Spinal cord (tissue), 10 donors: Measurements from ENCODE around the gene EP300. TPM values are rescaled to one million over a fixed set of nuclear protein-coding genes. Genes with fewer than 3 reads are reported as not detected.
A peak's percentile ranks its signal among the peaks of the same experiment; 100 is the strongest.

ENCODE experiments used
- DNase-seq, 6 donors: peaks; one replicate each; pipeline versions ENCODE4 v3.0.0 to v3.0.0-alpha.2; 2013 to 2015; ENCODE audit warnings: low spot score in 6 of 6, low read depth in 4 of 6
- H3K27ac ChIP-seq: one replicate; pipeline ENCODE4 v1.5.1; 2013; ENCODE audit warnings: low read depth, low read length, control low read depth
- H3K27me3 ChIP-seq: one replicate; pipeline ENCODE4 v1.6.1; 2013; ENCODE audit warnings: low read length; ENCODE audit not compliant: control insufficient read depth, insufficient read depth
- H3K36me3 ChIP-seq: one replicate; pipeline ENCODE4 v1.6.1; 2013; ENCODE audit warnings: low read length; ENCODE audit not compliant: control insufficient read depth, insufficient read depth
- H3K4me1 ChIP-seq: one replicate; pipeline ENCODE4 v1.6.1; 2013; ENCODE audit warnings: low read length; ENCODE audit not compliant: control insufficient read depth, insufficient read depth
- H3K4me3 ChIP-seq: one replicate; pipeline ENCODE4 v1.5.1; 2013; ENCODE audit warnings: low read depth, low read length, control low read depth
- H3K9me3 ChIP-seq: one replicate; pipeline ENCODE4 v1.6.1; 2013; ENCODE audit warnings: low read length; ENCODE audit not compliant: control insufficient read depth, insufficient read depth
- whole genome bisulfite sequencing: methylation state at CpG from one replicate; pipeline ENCODE4 v1.1.5; 2013; ENCODE audit warnings: missing lambda C conversion rate; ENCODE audit not compliant: insufficient coverage; 5-methylcytosine and 5-hydroxymethylcytosine counted together
- polyA plus RNA-seq, 2 donors: library from polyadenylated mRNA; unstranded; fragments of 120-200 nt; gene quantifications; one replicate each; pipeline ENCODE4 v1.2.1, GENCODE V29; 2013; ENCODE audit not compliant: insufficient read length in 2 of 2
- total RNA-seq, 2 donors: library from RNA; depleted of rRNA in 1 of 2; stranded (reverse); fragments of 120-200 nt in 1 of 2; fragments of >200 nt in 1 of 2; gene quantifications; one replicate each; pipeline versions ENCODE4 v1.2.3 to v1.2.4, GENCODE V29; 2013 to 2014
- donor health status: healthy.

EP300 gene
- total and polyA plus RNA-seq, 4 donors: 41.0 to 67.3 (median 44.7) TPM

- Histone ChIP-seq H3K9me3 (peaks cover 6% of the 10 kb centered on the region), H3K4me1 (peaks cover 11% of the 10 kb centered on the region), H3K27ac (no peak overlapping the region), H3K36me3 (peaks cover 78% of the 10 kb centered on the region), H3K4me3 (no peak overlapping the region), H3K27me3 (no peaks in the 10 kb centered on the region)
- WGBS: over 99% methylated on average over 10 of the region's 10 CpGs
- DNase-seq: no peak
Observed at GRCh38 chr22:41215409-41215808, 123.0 kb downstream of the EP300 start.

- Histone ChIP-seq H3K36me3 (peaks cover 81% of the 10 kb centered on the region), H3K4me1 (peaks cover 11% of the 10 kb centered on the region), H3K27me3 (no peaks in the 10 kb centered on the region), H3K27ac (no peak overlapping the region), H3K4me3 (no peak overlapping the region), H3K9me3 (peaks cover 6% of the 10 kb centered on the region)
- WGBS: 98% methylated on average over 7 of the region's 7 CpGs
- no peak for DNase-seq
Observed at GRCh38 chr22:41215926-41216325, 123.5 kb downstream of the EP300 start.

GRCh38 chr22:41216984-41217383 is 124.6 kb downstream of the EP300 start:
- no peak for DNase-seq
- Histone ChIP-seq H3K27ac (peak overlapping the region; percentile 65), H3K36me3 (peaks cover 84% of the 10 kb centered on the region), H3K27me3 (no peaks in the 10 kb centered on the region), H3K4me1 (peaks cover 11% of the 10 kb centered on the region), H3K9me3 (peaks cover 6% of the 10 kb centered on the region), H3K4me3 (no peak overlapping the region)
- 85% methylated on average over 9 of the region's 13 CpGs for WGBS

- Histone ChIP-seq H3K4me1 (peaks cover 12% of the 10 kb centered on the region), H3K27me3 (no peaks in the 10 kb centered on the region), H3K4me3 (no peak overlapping the region), H3K27ac (peak overlapping the region; percentile 65), H3K9me3 (peaks cover 6% of the 10 kb centered on the region), H3K36me3 (peaks cover 84% of the 10 kb centered on the region)
- WGBS: 61% methylated on average over 14 of the region's 16 CpGs
- peak in 1 of 6 donors; percentile 40 for DNase-seq
Observed at GRCh38 chr22:41217553-41218157, 125.3 kb downstream of the EP300 start.

GRCh38 chr22:41222846-41223507 is 130.6 kb downstream of the EP300 start:
- no peaks in the 10 kb centered on the region for H3K9me3 ChIP-seq
- no peak overlapping the region for H3K27ac ChIP-seq
- H3K4me3 ChIP-seq: no peak overlapping the region
- no peaks in the 10 kb centered on the region for H3K27me3 ChIP-seq
- DNase-seq: no peak
- H3K36me3 ChIP-seq: peaks cover 89% of the 10 kb centered on the region
- H3K4me1 ChIP-seq: peaks cover 3% of the 10 kb centered on the region
- WGBS: 92% methylated on average over 9 of the region's 9 CpGs

GRCh38 chr22:41223535-41223934 is 131.1 kb downstream of the EP300 start:
- Histone ChIP-seq H3K27ac (no peak overlapping the region), H3K4me1 (peaks cover 3% of the 10 kb centered on the region), H3K9me3 (no peaks in the 10 kb centered on the region), H3K36me3 (peaks cover 94% of the 10 kb centered on the region), H3K27me3 (no peaks in the 10 kb centered on the region), H3K4me3 (no peak overlapping the region)
- DNase-seq: no peak
- WGBS: 93% methylated on average over 5 of the region's 7 CpGs

- no peak overlapping the region for H3K27ac ChIP-seq
- 95% methylated on average over 20 of the region's 26 CpGs for WGBS
- peaks cover 99% of the 10 kb centered on the region for H3K36me3 ChIP-seq
- H3K27me3 ChIP-seq: no peaks in the 10 kb centered on the region
- no peaks in the 10 kb centered on the region for H3K9me3 ChIP-seq
- H3K4me3 ChIP-seq: no peak overlapping the region
- no peak for DNase-seq
- peaks cover 3% of the 10 kb centered on the region for H3K4me1 ChIP-seq
Observed at GRCh38 chr22:41226723-41227655, 134.6 kb downstream of the EP300 start.

GRCh38 chr22:41229215-41229614 is 136.8 kb downstream of the EP300 start:
- peaks cover 77% of the 10 kb centered on the region for H3K36me3 ChIP-seq

More at GRCh38 chr22:41229215-41229614, 136.8 kb downstream of the EP300 start:
- H3K27me3 ChIP-seq: no peaks in the 10 kb centered on the region
- no peaks in the 10 kb centered on the region for H3K4me1 ChIP-seq
- H3K4me3 ChIP-seq: no peak overlapping the region
- H3K27ac ChIP-seq: no peak overlapping the region
- no peaks in the 10 kb centered on the region for H3K9me3 ChIP-seq
- WGBS: 91% methylated on average over 4 of the region's 6 CpGs
- no peak for DNase-seq
